T1000 (cell line): ENCODE data around the gene PIK3R2.

Experiments used
- DNase-seq: peaks from one replicate; lab custom pipeline; 2025; ENCODE audit warnings: mixed read lengths; lab: John Stamatoyannopoulos, UW

PIK3R2 gene

DNA sequence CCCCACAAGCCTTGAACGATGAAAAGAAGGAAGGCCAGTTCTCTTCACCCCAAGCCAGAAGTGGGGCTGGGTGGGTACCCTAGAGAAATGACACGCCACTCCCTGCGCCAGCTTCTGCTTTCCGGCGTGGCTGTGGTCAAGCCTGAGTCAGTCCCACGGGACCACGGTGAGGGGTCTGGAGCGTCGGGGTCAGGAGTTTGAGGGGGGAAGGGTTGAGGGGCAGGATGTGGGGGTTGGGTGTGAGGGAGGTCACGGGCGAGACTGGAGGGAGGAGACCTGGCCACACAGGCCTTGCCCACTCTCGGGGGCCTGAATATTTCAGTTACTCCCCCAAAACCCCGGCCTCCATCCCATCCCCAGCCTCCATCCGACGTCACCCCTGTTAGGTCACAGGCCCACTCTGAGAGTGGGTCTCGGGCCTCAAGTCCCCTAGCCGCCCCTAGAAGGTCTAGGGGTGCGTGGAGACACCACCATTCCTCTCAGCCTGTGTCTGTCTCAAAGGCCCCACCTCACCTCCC, 20.1 kb downstream of the PIK3R2 start:
- DNase-seq = no peak

DNA sequence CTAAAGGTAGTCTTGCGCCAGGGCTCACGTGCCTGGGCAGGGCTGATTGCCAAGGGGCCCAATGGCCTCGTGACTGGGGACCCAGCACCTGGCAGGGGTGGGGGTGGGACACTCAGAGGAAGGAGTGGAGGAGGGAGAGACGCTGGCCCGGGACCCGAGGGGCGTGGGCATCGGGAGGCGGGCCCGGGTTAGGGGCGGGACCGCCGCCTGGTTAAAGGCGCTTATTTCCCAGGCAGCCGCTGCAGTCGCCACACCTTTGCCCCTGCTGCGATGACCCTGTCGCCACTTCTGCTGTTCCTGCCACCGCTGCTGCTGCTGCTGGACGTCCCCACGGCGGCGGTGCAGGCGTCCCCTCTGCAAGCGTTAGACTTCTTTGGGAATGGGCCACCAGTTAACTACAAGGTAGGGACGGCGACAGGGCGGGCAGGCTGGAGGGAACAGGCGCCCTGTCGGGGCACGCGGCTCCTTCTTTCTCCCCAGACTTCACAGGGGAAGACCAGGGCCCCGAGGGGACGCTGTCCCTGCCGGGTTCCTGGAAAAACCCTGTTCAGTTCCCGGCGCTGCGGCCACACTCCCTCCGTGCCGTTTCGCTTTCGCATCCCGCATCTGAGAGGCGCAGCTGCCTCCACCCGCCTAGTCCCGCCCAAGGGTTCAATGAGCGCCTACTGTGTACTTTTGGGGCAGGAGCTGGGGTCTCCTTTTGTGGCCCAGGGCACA, 20.8 kb downstream of the PIK3R2 start, which contains the start of gene IFI30:
IFI30 (plus strand) TSS at position 242 of the 717 bp plus-strand sequence; CDS start at position 271, 29 bp downstream.
- no peak for DNase-seq

DNA sequence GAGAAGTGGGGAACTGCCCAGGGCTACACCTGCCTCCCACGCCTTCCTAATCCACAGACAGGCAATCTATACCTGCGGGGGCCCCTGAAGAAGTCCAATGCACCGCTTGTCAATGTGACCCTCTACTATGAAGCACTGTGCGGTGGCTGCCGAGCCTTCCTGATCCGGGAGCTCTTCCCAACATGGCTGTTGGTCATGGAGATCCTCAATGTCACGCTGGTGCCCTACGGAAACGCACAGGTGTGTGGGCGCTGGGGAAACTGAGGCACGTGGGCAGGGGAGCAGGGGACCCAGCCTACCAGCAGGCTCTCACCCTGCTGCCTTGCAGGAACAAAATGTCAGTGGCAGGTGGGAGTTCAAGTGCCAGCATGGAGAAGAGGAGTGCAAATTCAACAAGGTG, 22.0 kb downstream of the PIK3R2 start:
- DNase-seq = no peak

DNA sequence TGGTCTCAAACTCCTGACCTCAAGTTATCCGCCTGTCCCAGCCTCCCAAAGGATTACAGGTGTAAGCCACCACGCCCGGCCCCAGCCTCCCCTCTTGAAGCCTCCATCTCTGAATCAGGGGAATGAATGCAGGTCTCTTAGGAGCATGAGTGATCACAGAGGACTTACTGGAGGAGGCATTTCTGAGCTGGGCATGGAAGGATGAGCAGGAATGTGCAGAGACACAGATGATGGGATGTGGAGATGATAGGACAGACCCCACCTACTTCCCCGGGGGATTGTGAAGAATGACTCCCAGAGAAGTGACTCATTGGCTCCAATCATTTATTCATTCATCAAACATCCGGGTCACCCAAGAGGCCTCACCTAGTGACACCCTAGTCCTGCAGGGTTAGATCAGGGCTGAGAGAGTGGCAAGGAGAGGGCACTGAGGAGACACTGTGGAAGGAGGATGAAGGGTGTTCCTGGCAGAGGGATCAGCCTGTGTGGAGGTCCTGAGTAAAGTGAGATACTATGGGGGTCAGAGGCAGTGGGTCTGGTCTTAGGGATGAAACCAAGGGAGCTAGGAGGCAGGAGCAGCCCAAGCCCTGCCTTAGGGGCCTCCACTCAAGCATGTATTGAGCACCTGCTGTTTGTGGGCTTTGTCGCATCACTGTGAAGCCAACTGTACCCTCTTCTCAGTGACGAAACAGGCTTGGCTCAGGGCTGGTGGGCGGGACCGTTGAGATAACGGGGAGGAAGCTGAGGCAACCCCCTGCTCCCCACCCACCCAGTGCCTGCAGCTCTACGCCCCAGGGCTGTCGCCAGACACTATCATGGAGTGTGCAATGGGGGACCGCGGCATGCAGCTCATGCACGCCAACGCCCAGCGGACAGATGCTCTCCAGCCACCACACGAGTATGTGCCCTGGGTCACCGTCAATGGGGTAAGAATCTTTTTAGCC, 23.7 kb downstream of the PIK3R2 start:
- no peak for DNase-seq

DNA sequence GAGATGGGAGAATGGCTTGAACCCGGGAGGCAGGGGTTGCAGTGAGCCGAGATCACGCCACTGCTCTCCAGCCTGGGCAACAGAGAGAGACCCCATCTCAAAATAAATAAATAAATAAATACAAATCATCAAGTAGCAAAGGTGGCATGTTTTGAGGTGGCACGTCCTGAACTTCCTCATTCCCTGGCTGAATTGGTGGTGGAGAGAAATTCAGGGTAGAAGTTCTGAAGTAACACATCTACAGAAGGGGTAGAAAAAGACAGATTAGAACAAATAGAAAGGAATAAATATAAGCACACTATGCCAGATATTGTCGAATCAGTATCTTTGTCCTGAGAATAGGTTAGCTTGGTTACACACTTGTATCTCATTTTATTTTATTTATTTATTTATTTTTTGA, 27.0 kb downstream of the PIK3R2 start:
- no peak for DNase-seq

DNA sequence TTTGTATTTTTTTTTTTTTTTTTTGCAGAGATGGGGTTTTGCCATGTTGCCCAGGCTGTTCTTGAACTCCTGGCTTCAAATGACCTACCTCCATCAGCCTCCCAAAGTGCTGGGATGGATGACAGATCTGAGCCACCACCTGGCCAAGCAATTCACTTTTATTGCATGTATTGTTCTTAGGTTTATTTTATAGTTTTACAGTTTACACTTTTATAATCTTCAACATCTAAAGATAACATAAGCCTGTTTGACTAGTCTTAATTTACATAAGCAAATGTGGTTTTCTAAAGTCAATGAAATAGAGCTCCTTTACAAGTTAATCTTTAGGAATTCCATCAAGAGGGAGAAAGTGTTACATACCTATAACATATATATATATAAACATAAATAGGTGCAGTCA, 30.6 kb downstream of the PIK3R2 start:
- no peak for DNase-seq

DNA sequence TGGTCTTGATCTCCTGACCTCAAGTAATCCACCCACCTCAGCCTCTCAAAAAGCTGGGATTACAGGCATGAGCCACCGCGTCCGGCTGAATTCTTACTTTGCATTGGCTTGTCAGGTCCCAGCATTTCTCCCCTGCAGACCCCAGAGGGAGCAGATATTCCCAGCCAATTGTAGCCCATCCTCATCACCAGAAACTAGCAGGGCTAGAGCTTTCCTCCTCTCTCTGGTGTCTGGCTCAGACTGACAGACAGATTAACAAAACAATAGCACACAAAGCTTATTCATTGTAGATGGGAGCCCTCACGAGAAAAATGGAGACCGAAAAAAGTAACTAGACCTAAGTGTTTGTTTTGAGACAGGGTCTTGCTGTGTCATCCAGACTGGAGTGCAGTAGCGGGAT, 32.6 kb downstream of the PIK3R2 start:
- DNase-seq = no peak

DNA sequence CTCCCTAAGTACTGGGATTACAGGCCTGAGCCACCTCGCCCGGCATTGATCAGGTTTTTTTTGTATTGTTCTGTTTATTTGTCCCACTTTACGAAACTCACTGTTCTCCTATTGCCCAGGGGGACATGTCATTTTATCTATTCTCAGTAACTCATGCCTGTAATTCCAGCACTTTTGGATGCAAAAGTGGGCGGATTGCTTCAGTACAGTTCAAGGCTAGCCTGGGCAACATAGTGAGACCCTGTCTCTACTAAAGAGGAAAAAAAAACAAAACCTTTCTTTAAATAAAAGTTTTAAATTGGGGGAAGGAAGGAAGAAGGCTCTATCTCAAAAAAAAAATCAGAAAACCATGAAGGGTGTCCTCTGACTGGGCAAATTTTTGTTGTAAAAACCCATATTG, 37.3 kb downstream of the PIK3R2 start:
- no peak for DNase-seq

DNA sequence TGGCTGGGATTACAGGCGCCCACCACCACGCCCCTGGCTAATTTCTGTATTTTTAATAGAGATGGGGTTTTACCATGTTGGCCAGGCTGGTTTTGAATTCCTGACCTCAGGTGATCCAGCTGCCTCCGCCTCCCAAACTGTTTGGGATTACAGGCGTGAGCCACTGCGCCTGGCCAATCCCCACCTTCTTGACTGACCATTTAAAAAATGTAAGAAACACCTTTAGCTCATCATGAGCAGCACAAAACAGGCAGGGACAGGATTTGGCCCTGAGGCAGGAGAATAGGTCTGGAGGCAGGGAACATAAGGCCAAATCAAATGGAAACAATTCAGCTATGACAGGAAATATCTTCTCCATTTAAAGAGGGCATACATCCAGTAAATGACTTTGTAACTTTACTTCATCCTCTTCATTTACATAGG, 38.7 kb downstream of the PIK3R2 start:
- DNase-seq = no peak

DNA sequence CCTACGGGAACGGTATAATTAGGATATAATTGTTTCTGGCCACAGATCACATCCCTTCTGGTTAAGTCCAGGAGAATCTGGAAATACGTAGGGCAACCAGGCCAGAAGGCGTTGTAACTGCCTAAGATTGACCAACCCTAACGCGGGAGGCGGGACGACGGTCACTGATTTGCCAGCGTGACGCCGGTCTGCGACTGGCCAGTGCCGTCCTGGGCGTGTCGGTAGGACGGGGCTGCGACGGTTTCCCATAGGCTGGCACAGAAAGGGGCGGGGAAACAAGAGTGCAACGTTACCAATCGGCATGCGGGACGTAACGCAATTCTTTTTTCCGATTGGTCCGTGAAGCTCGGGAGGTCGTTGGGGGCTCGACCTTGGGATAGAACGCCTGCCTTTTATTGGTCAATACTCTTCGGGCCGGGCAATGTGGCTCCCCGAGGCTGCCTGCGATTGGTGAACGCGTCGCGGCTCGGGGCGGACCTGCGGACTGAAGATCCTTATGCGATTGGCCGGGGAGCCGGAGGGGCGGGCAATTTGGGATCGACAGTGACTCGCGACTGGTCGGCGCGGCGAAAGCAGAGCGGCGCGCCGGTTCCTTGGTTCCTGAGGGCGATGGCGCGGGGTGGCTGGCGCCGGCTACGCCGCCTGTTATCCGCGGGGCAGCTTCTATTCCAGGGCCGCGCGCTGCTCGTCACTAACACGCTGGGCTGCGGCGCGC, 39.9 kb downstream of the PIK3R2 start, which contains the start of gene MPV17L2:
MPV17L2 (plus strand) TSS at position 546 of the 715 bp plus-strand sequence; CDS start at position 610, 64 bp downstream.
- DNase-seq = peak; percentile 98

DNA sequence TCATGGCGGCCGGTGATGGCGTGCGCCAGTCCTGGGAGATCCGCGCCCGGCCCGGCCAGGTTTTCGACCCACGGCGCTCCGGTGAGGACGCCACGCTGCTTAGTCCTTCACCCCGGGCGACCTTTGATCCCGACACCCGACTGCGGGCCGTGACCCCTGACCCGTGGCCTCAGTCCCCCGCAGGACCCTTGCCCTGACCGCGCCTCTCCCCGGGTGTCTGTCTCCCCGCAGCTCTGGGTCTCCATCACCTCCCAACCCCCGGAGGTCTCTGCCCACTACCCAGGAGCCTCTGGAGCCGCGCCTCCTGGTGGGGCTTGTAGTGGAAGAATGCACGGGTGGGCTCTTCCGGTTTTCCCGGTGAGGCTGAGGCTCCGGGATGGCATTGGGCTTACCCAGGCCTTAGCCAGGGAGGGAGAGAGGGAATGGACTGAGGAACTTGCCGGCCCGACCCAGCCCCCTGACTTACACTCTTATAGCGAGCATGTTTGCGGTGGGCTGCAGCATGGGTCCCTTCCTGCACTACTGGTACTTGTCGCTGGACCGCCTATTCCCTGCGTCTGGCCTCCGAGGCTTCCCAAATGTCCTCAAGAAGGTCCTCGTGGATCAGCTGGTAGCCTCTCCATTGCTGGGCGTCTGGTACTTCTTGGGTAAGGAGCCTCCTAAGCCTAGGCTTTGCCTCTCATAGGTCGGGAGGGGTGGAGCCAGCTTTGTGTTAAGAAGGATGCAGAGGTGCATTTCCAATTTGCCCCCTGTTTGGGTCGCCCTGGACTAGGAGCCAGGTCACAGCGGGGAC, 40.6 kb downstream of the PIK3R2 start:
- no peak for DNase-seq

DNA sequence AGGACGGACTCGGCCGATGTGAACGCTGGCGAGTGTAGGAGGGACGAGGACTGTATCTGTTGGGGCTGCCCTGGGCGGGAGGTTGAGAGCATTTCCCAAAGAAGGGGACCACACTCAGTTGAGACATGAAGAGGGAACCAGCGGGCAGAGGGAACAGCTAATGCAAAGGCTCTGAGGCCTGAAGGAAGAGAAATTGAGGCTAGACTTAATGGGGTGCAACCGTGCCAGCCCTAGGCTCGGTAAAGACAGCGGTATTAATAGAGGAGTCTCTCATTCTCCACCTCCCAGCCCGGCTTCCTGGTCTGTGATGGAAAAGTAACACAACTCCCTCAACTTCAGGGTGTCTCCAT, 41.2 kb downstream of the PIK3R2 start:
- no peak for DNase-seq

DNA sequence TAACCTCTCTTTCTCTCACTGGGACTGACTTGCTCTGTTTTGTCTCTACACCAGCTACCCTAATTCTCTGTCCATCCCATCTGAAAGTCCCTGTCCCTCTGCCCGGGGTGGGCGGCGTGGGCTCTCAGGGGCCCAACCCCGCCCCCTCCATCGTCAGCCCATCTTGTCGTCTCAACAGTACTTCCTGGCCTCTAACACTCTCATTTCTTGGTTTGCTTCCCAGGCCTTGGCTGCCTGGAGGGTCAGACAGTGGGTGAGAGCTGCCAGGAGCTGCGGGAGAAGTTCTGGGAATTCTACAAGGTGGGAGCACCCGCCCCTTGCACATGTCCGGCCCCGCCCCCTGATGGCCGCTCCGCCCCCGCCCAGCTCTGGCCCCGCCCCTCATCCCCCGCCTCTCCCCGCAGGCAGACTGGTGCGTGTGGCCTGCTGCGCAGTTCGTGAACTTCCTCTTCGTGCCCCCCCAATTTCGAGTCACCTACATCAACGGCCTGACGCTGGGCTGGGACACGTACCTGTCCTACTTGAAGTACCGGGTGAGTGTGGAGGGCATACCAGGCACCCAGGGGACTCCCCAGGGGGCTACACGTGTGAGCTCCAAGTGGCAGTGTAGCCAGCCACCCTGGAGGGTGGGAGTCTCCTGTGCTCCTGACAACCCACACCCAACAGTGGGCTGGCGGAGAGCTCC, 41.7 kb downstream of the PIK3R2 start:
- no peak for DNase-seq

DNA sequence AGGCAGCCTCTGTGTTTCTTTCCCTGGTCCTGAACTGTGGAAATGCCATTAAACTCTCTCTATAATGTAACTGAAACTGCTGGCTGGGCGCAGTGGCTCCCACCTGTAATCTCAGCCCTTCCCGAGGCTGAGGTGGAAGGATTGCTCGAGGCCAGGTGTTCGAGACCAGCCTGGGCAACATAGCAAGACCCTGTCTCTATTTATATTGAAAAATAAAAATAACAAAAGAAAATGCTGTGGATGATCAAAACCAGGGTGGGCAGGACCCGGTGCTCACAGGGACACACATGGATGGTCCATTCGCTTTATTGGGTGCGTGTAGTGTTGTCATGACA, 43.5 kb downstream of the PIK3R2 start:
- DNase-seq = no peak

DNA sequence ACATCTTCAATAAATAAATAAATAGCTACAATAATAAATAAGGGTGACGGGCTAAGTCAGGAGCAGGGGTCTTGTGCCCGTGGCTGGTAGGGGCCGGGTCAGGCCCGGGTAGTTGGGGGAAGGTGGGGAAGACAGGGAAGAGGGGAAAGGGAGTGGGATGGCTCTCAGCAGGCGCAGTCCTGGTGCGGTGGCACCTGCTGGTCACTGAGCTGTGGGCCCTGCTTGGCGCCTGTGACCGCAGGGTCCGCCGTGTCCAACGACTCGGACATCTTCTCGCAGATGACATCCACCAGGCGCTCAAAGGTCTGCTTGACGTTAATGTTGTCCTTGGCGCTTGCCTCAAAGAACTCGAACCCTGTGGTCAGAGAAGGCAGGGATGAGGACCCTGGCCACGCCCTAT, 44.3 kb downstream of the PIK3R2 start:
- DNase-seq = no peak

DNA sequence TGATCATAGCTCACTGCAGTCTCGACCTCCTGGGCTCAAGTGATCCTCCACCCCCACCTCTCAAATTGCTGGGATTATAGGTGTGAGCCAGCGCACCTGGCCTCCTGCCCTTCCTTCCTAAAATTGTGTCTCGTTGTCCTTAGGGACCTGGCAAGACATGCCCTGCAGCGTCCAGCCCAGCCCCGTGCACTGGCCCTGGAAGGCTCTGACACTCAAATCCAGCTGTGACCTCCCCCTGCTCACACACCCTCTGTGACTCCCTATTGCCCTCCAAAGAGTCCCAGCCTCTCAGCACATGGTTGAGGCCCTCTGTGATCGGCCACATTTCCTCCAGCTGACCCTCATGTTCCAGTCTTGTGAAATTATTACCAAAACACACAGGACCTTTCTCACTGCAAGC, 45.0 kb downstream of the PIK3R2 start:
- no peak for DNase-seq

DNA sequence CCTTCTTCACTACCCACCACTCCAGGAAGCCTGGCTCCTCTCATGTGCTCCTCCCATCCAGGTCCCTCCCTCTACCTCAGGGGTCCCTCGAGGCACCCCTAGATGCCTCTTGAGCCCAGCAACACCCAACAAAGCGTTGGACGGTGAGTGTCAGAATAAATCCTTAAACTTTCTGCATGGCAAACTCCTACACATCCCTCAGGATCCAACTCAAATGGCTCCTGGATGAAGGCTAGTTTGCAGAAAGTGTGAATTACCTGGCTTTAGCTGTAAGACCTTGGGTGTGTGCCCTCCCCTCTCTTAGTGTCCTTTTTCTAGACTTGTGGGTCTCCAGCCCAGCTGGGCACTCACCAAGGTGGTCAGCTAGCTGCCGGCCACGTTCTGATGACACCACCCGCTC, 45.4 kb downstream of the PIK3R2 start:
- no peak for DNase-seq

DNA sequence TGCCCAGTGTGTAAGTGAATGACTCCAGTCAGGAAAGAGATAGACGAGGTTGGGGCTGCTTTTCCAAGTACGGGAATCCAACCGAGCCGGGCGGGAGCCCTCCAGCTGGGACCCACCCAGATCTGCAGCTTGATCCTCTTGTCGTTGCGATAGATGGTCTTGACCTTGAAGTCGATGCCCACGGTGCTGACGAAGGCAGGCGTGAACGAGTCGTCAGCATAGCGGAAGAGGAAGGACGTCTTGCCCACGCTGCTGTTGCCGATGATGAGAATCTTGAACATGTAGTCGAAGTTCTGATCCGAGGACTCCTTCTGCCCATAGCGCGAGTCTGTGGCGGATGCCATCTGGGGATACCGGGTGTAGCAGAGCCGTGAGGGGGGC, 49.4 kb downstream of the PIK3R2 start:
- DNase-seq = no peak

DNA sequence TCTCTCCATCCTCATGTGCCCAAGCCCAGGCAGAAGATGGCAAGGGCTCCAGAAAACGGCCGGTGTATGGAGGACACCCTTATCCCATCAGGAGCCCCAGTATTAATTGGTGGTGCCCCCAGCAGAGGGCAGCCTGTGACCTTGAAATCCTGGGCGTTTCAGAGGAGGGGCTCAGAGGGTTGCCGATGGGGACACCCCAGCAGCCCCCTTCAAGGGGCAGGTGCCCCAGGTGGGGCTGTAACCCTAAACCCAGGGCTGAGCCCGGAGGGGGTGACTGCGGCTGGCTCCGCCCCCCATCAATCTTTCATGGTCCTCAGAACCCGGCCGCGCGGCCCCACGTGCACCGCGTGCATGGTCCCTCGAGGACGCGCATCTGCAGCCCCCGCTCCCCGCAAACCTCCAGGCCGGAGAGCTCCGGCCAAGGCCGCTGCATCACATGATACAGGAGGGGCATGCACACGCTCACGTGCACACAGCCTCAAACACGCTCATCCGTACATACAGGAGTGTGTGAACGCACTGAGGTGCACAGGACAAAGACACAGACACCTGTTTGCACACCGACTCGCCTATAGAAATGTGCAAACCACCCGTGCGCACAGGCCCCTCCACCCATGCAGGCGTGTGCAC, 49.9 kb downstream of the PIK3R2 start:
- no peak for DNase-seq

DNA sequence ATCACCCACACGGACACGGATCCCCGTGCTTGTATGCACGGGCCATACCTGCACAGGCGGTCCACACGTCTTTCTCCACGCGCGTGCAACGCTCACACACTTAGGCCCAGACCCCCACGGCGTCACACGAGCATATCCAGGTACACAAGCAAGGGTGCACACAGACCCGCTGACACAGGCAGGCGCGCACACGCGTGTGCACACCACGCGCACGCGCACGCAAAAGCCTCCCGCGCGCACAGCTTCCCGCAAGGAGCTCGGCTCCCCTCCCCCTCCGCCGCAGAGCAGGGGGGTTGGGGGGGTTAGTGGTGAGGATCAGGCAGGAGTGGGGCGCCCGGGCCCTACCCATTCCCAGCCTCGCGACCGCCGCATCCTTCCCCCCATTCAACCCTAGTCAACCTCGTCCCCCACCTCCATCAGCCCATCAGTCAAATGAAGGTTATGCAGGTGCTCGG, 50.5 kb downstream of the PIK3R2 start:
- DNase-seq = no peak
